ENCODE measurements around the gene ANKS6. TPM values are rescaled to one million over a fixed set of nuclear protein-coding genes. Genes with fewer than 3 reads are reported as not detected.

Gene ANKS6
- total RNA-seq, 1 donor from 2014 or later, result 17.1 TPM

DNA sequence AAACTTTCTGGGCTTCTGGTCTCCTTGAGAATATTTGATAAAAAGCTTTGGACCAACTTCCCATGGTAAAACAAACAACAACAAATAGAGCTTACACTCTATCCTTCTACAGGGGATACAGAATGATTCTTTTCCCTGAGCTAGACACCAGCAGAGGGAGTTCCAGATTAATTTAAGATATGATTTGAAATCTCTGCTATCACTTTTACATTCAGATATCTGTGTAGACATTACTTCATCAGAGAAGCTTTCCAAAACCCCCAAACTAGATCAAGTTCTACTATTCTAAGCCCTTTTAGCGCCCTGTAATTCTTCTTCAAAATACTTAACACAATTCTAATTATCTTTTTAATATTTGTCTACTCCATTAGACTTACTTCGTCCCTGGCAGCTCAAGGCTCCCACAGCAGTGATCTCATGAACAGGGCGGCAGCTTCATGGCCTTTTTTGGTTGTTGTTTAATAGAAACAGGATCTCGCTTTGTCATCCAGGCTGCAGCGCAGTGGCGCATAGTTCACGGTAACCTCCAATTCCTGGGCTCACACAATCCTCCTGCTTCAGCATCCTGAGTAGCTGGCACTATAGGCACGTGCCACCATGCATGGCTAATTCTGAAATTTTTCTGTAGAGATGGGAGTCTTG is 10.2 kb upstream of the ANKS6 start:
- Mint-ChIP-seq H3K4me1 (ENCODE audit: low read depth) (peaks cover 11% of the 10 kb centered on the region), H3K4me3 (ENCODE audit: unreplicated experiment) (peak overlapping the region; percentile 68), H3K27me3 (ENCODE audit: low read depth) (peaks cover 49% of the 10 kb centered on the region), H3K36me3 (ENCODE audit: low read depth) (no peaks in the 10 kb centered on the region), H3K27ac (ENCODE audit: unreplicated experiment) (no peak overlapping the region), H3K9me3 (ENCODE audit: low read depth) (no peaks in the 10 kb centered on the region)
- no peak for DNase-seq (ENCODE audit: low spot score)
- TF ChIP-seq, protein P1, sequence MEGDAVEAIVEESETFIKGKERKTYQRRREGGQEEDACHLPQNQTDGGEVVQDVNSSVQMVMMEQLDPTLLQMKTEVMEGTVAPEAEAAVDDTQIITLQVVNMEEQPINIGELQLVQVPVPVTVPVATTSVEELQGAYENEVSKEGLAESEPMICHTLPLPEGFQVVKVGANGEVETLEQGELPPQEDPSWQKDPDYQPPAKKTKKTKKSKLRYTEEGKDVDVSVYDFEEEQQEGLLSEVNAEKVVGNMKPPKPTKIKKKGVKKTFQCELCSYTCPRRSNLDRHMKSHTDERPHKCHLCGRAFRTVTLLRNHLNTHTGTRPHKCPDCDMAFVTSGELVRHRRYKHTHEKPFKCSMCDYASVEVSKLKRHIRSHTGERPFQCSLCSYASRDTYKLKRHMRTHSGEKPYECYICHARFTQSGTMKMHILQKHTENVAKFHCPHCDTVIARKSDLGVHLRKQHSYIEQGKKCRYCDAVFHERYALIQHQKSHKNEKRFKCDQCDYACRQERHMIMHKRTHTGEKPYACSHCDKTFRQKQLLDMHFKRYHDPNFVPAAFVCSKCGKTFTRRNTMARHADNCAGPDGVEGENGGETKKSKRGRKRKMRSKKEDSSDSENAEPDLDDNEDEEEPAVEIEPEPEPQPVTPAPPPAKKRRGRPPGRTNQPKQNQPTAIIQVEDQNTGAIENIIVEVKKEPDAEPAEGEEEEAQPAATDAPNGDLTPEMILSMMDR (IDR thresholded peaks at IDR 0.05), result peak; percentile 74

DNA sequence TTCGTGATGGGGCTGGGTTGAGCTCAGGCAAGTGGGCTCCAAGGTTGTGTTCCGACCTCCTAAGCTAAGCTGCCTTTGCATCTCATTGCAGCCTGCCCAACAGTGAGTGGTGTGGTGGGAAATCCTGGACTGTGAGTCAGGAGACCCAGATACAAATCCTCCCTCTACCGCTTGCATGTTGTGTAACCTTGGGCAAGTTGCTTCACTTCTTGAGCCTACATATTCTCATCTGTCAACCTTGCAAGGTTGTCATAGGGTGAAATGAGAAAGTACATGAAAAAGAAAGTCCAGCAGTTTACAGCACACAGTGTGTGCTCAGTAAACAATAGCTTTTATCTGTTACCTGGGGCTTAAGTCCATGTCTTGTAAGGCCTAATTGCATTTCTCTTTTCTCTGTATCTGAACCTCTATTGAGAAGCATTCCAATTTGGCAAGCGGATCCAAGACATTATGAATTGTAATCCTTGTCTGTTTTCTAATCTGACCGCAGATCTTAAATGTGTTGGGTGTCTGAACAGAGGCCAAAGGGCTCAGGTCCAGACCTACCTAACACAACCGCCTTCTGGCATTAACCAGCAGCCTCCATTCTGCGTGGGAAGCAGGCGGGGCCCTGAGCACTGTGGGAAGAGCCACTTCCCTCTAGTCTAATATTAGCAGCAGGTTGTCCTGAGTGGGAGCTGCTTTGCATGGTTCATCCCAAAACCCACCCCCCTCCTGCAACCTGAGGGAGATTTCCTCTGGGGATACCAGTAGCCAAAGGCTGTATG is 9.3 kb upstream of the ANKS6 start:
- DNase-seq (ENCODE audit: low spot score), result no peak
- Mint-ChIP-seq H3K4me1 (ENCODE audit: low read depth) (peaks cover 11% of the 10 kb centered on the region), H3K4me3 (ENCODE audit: unreplicated experiment) (no peak overlapping the region), H3K36me3 (ENCODE audit: low read depth) (no peaks in the 10 kb centered on the region), H3K27ac (ENCODE audit: unreplicated experiment) (no peak overlapping the region), H3K27me3 (ENCODE audit: low read depth) (peaks cover 49% of the 10 kb centered on the region), H3K9me3 (ENCODE audit: low read depth) (no peaks in the 10 kb centered on the region)
- TF ChIP-seq, protein P1 (IDR thresholded peaks at IDR 0.05), result no peak

DNA sequence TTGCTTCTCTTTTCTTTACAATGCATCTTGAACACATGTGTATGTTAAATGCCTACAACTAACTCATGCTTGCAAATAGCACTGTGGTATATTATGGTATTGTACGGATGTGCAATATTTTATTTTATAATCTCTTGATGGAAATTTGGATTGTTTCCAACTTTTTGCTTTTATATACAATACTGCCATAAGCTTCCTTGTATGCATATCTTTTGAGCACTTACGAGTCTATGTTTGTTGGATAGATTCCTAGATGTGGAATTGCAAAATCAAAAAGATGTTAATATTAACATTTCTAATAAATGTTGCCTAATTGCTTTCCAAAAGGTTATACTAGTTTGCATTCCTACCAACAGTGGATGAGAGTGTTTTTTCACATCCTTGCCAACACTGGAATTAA is 7.7 kb upstream of the ANKS6 start:
- peaks cover 11% of the 10 kb centered on the region for H3K4me1 Mint-ChIP-seq (ENCODE audit: low read depth)
- H3K27ac Mint-ChIP-seq (ENCODE audit: unreplicated experiment), result no peak overlapping the region
- no peaks in the 10 kb centered on the region for H3K36me3 Mint-ChIP-seq (ENCODE audit: low read depth)
- H3K9me3 Mint-ChIP-seq (ENCODE audit: low read depth), result no peaks in the 10 kb centered on the region
- peaks cover 42% of the 10 kb centered on the region for H3K27me3 Mint-ChIP-seq (ENCODE audit: low read depth)
- no peak overlapping the region for H3K4me3 Mint-ChIP-seq (ENCODE audit: unreplicated experiment)
- no peak for DNase-seq (ENCODE audit: low spot score)
- TF ChIP-seq, protein P1 (IDR thresholded peaks at IDR 0.05), result no peak

DNA sequence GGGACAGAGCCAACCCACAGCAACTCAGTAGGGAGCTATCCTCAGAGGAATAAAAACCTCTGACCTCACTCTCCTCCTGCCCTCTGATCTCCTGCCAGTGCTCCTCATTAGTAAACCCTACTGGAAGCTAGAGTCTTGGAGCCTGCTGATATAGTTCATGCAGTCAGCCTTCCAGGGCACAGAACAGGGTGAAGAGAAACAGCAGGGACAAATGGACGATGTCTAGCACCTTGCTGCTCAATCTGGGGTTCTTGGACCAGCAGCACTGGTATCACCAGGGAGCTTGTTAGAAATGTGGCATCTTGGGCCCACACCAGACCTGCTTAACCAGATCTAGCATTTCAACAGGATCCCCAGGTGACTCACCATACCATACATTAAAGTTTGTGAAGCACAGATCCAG is 5.6 kb upstream of the ANKS6 start:
- peaks cover 5% of the 10 kb centered on the region for H3K4me1 Mint-ChIP-seq (ENCODE audit: low read depth)
- H3K4me3 Mint-ChIP-seq (ENCODE audit: unreplicated experiment), result no peak overlapping the region
- DNase-seq (ENCODE audit: low spot score), result no peak
- H3K27me3 Mint-ChIP-seq (ENCODE audit: low read depth), result peaks cover 32% of the 10 kb centered on the region
- peaks cover 11% of the 10 kb centered on the region for H3K9me3 Mint-ChIP-seq (ENCODE audit: low read depth)
- H3K36me3 Mint-ChIP-seq (ENCODE audit: low read depth), result peaks cover 6% of the 10 kb centered on the region
- no peak overlapping the region for H3K27ac Mint-ChIP-seq (ENCODE audit: unreplicated experiment)
- TF ChIP-seq, protein P1 (IDR thresholded peaks at IDR 0.05), result no peak

DNA sequence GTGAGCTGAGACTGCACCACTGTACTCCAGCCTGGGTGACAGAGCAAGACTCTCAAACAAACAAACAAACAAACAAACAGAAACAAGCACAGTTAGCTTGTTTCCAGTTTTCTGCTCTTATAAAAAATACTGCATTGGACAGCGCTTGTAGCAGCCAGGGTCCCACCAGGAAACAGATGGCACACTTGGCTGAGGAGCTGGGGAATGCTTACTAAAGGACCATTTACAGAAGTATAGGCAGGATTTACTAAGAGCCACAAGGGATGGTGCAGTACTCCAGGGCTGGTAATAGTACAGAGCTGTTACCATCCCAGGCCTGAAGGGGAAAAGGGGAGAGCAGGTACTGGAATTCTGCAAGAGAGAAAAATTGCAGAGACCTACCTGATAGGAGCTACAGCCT is 5.2 kb upstream of the ANKS6 start:
- TF ChIP-seq, protein P1 (IDR thresholded peaks at IDR 0.05), result no peak
- H3K4me1 Mint-ChIP-seq (ENCODE audit: low read depth), result peaks cover 6% of the 10 kb centered on the region
- peaks cover 30% of the 10 kb centered on the region for H3K27me3 Mint-ChIP-seq (ENCODE audit: low read depth)
- DNase-seq (ENCODE audit: low spot score), result no peak
- H3K36me3 Mint-ChIP-seq (ENCODE audit: low read depth), result peaks cover 6% of the 10 kb centered on the region
- H3K27ac Mint-ChIP-seq (ENCODE audit: unreplicated experiment), result no peak overlapping the region
- peaks cover 11% of the 10 kb centered on the region for H3K9me3 Mint-ChIP-seq (ENCODE audit: low read depth)
- H3K4me3 Mint-ChIP-seq (ENCODE audit: unreplicated experiment), result no peak overlapping the region

Measured in chondrocyte (in vitro differentiated cells).